Heart right ventricle (tissue), 16 donors: ENCODE data around the gene WTAP. TPM values are rescaled to one million over a fixed set of nuclear protein-coding genes. Genes with fewer than 3 reads are reported as not detected.
"Not testable (repeated sequence)": the region's sequence is repeated elsewhere in the genome, so short reads cannot be mapped to it uniquely, and the experiment has no call there.

Source experiments
- ATAC-seq, 8 donors: fragments of 200-7000 bp; cut with Tn5 transposase; one replicate each; pipeline ENCODE4 v1.9.1; 2020; ENCODE audit warnings: mild to moderate bottlenecking in 8 of 8, moderate library complexity in 8 of 8, moderate number of reproducible peaks in 1 of 8
- DNase-seq, 2 donors: peaks; one replicate each; pipeline ENCODE4 v3.0.0-alpha.2; 2020
- H3K27ac ChIP-seq, 10 donors: fragments of 200-600 bp; sonication (generic) in 2 of 10; one replicate each; pipeline versions ENCODE4 v1.5.0 to v1.8.0; 2020 to 2022; ENCODE audit warnings: mild to moderate bottlenecking in 3 of 10
- H3K27me3 ChIP-seq, 7 donors: fragments of 200-600 bp; one replicate each; pipeline ENCODE4 v1.8.0; 2021 to 2022; ENCODE audit warnings: mild to moderate bottlenecking in 2 of 7
- H3K36me3 ChIP-seq, 9 donors: fragments of 200-600 bp; sonication (generic) in 1 of 9; one replicate each; pipeline versions ENCODE4 v1.5.0 to v1.8.0; 2020 to 2022; ENCODE audit warnings: mild to moderate bottlenecking in 2 of 9
- H3K4me1 ChIP-seq, 9 donors: fragments of 200-600 bp; sonication (generic) in 1 of 9; one replicate each; pipeline versions ENCODE4 v1.5.0 to v1.8.0; 2020 to 2022; ENCODE audit warnings: mild to moderate bottlenecking in 4 of 9
- H3K4me3 ChIP-seq, 10 donors: fragments of 200-600 bp; sonication (generic) in 2 of 10; one replicate each; pipeline versions ENCODE4 v1.5.0 to v1.8.0; 2020 to 2022; ENCODE audit warnings: mild to moderate bottlenecking in 7 of 10, moderate library complexity in 2 of 10
- H3K9me3 ChIP-seq, 11 donors: fragments of 200-600 bp in 10 of 11; sonication (generic) in 2 of 11; one replicate each; pipeline versions ENCODE4 v1.5.0 to v1.8.0; 2013 to 2022; ENCODE audit warnings: mild to moderate bottlenecking in 2 of 11, control low read depth in 1 of 11, moderate library complexity in 1 of 11
- CTCF ChIP-seq, 9 donors: fragments of 200-600 bp; sonication (generic) in 2 of 9; IDR thresholded peaks; one replicate each; pipeline versions ENCODE4 v1.5.0 to v1.8.0; 2021 to 2022; ENCODE audit warnings: antibody characterized with exemption in 9 of 9, mild to moderate bottlenecking in 5 of 9, moderate library complexity in 1 of 9
- WGBS, 2 donors: extraction: QIAGEN DNeasy Blood & Tissue Kit; methylation state at CpG; one replicate each; pipeline ENCODE4 v1.1.7; 2013; ENCODE audit warnings: inconsistent platforms in 1 of 2; 5-methylcytosine and 5-hydroxymethylcytosine counted together
- intact Hi-C, 10 donors: fragments of 100-400 bp; cut with DNase I; formaldehyde crosslinking; loops; one replicate each; pipeline versions ENCODE4 v1.11.1 to v1.14.2; 2022
- polyA plus RNA-seq, 2 donors: library from polyadenylated mRNA; stranded (reverse); fragments of 200-250 nt; gene quantifications; one replicate each; pipeline ENCODE4 v1.2.3, GENCODE V29; 2013
- total RNA-seq, 10 donors: library from RNA; stranded (reverse); fragmentation: NEBNext Ultra II Directional in 3 of 10; extraction: Animal tissue kit (Norgen Biotek cat#: 25700) in 3 of 10; gene quantifications; one replicate each; pipeline versions ENCODE4 v1.2.1 to v1.2.4, GENCODE V29; 2021 to 2023
- donor health status: Arrhythmogenic right ventricular cardiomyopathy.
- donor health status: ischemic (EF 13 %, LVEDD 7.1; RV severe dilation, severe dysfunction).
- donor health status: healthy with polysubstance abuse.
- donor health status: DM: no; HTN: yes; CAD: no.
- donor health status: DM: no; HTN: no; CAD: no.
- donor health status: ischemic (EF 25% LVEDD 6.9; RV normal size, moderate dysfunction).
- donor health status: ischemic (EF 25% LVEDD 5.7; RV mildly dilated, moderate dysfunction).
- donor health status: healthy.
- donor health status: DM: yes; HTN: yes; CAD: no.
- donor health status: Ischemic cardiomyopathy.
- donor health status: ischemic (EF 35%, LVEDD 5.7; RV mildly dilated, moderate dysfunction).
- donor health status: nonischemic (EF 11% LVEDD 7.7; RV severe dilation, severe dysfunction).
- donor health status: DM: yes; HTN: yes; CAD: no.
- donor health status: PGD.
- donor health status: ischemic (EF 29% LVEDD 5.4; RV normal size, mild dysfunction).
- donor health status: nonischemic (EF 23%, LVEDD 6.1; RV moderate dilation, normal function).

Gene WTAP
- total and polyA plus RNA-seq, 12 donors, result 44.4 to 70.1 (median 47.6) TPM

- intact Hi-C loops, result no loop called here
- DNase-seq (no peak), ATAC-seq (no peak)
- Histone ChIP-seq H3K27me3 (no peaks in the 10 kb centered on the region), H3K4me1 (peaks cover 5 to 49% (median 20%) of the 10 kb centered on the region in 9 donors), H3K9me3 (peaks cover 0 to 4% (median 0%) of the 10 kb centered on the region in 11 donors), H3K36me3 (peaks cover 0 to 12% (median 0%) of the 10 kb centered on the region in 9 donors), H3K4me3 (no peak overlapping the region), H3K27ac (peak overlapping the region in 1 of 10 donors; percentile 92)
- 67 to 68% methylated on average over 3 of the region's 3 CpGs for WGBS, 2 donors
- no peak for TF ChIP-seq CTCF (IDR thresholded peaks at IDR 0.05)
Measured at GRCh38 chr6:159718634-159719033, 8.7 kb upstream of the WTAP start.

GRCh38 chr6:159719287-159719686, 8.0 kb upstream of the WTAP start:
- Histone ChIP-seq H3K36me3 (peaks cover 0 to 15% (median 0%) of the 10 kb centered on the region in 9 donors), H3K4me1 (peaks cover 5 to 46% (median 20%) of the 10 kb centered on the region in 9 donors), H3K9me3 (peaks cover 0 to 4% (median 0%) of the 10 kb centered on the region in 11 donors), H3K27ac (no peak overlapping the region), H3K27me3 (no peaks in the 10 kb centered on the region), H3K4me3 (no peak overlapping the region)
- no peak for ATAC-seq
- no peak for TF ChIP-seq CTCF (IDR thresholded peaks at IDR 0.05)
- 95 to 97% methylated on average over 7 of the region's 7 CpGs for WGBS, 2 donors
- no peak for DNase-seq
- intact Hi-C loops, result no loop called here

GRCh38 chr6:159720708-159721107, 6.6 kb upstream of the WTAP start:
- Histone ChIP-seq H3K27ac (no peak overlapping the region), H3K36me3 (peaks cover 0 to 15% (median 0%) of the 10 kb centered on the region in 9 donors), H3K9me3 (peaks cover 0 to 4% (median 0%) of the 10 kb centered on the region in 11 donors), H3K27me3 (no peaks in the 10 kb centered on the region), H3K4me3 (no peak overlapping the region), H3K4me1 (peaks cover 0 to 46% (median 26%) of the 10 kb centered on the region in 9 donors)
- DNase-seq, result no peak
- ATAC-seq, result no peak
- TF ChIP-seq CTCF (IDR thresholded peaks at IDR 0.05), result peak; percentile 15 to 62 (median 46)
- 58 to 71% methylated on average over 7 of the region's 7 CpGs for WGBS, 2 donors
- intact Hi-C loops, result loop anchor here in 2 of 10 donors (10.0 kb wide), 2 partner anchors 64 to 254 kb away; partner anchors contain the start of gene TCP1 (in 1 of the 2)

- not testable (repeated sequence) for H3K4me3 ChIP-seq, H3K27ac ChIP-seq, ATAC-seq, DNase-seq, H3K27me3 ChIP-seq, H3K9me3 ChIP-seq
- intact Hi-C loops, result loop anchor here in 2 of 10 donors (10.0 kb wide), 2 partner anchors 63 to 253 kb away; partner anchors contain the start of gene TCP1 (in 1 of the 2)
- H3K36me3 ChIP-seq, result peaks cover 0 to 15% (median 0%) of the 10 kb centered on the region in 9 donors
- peaks cover 0 to 39% (median 19%) of the 10 kb centered on the region in 9 donors for H3K4me1 ChIP-seq
- 99% methylated on average over 3 of the region's 3 CpGs for WGBS, 2 donors
Measured at GRCh38 chr6:159721981-159722380, 5.3 kb upstream of the WTAP start.

- no peaks in the 10 kb centered on the region for H3K27me3 ChIP-seq
- no peak overlapping the region for H3K27ac ChIP-seq
- intact Hi-C loops, result loop anchor here in 2 of 10 donors (10.0 kb wide), 2 partner anchors 62 to 252 kb away; partner anchors contain the start of gene TCP1 (in 1 of the 2)
- DNase-seq, result no peak
- TF ChIP-seq CTCF (IDR thresholded peaks at IDR 0.05), result no peak
- peaks cover 0 to 32% (median 13%) of the 10 kb centered on the region in 9 donors for H3K4me1 ChIP-seq
- H3K9me3 ChIP-seq, result peaks cover 0 to 4% (median 0%) of the 10 kb centered on the region in 11 donors
- ATAC-seq, result no peak
- peaks cover 0 to 15% (median 0%) of the 10 kb centered on the region in 9 donors for H3K36me3 ChIP-seq
- no peak overlapping the region for H3K4me3 ChIP-seq
Measured at GRCh38 chr6:159722655-159723054, 4.7 kb upstream of the WTAP start.
